Neural cell (in vitro differentiated cells): ENCODE results near the gene CLPSL2.

Experiments used
- EZH2 ChIP-seq: fragments of 200-600, 300-800 bp; shearing (Covaris generic), sonication (generic); IDR thresholded peaks from 2 replicates; pipeline ENCODE4 v1.6.1; 2014; ENCODE audit warnings: antibody characterized with exemption, low read length, borderline replicate concordance, mild to moderate bottlenecking; ENCODE audit not compliant: insufficient read depth, poor library complexity, severe bottlenecking
- POLR2AphosphoS5 ChIP-seq: IDR thresholded peaks from 2 replicates; pipeline ENCODE4 v1.6.1; 2012
- RAD21 ChIP-seq: fragments of 450-650 bp; conservative IDR thresholded peaks from 2 replicates; pipeline ENCODE4 v1.6.1; 2014; ENCODE audit warnings: antibody characterized with exemption, mild to moderate bottlenecking, moderate library complexity
- TAF1 ChIP-seq: IDR thresholded peaks from 2 replicates; pipeline ENCODE4 v1.6.1; 2012; ENCODE audit warnings: low read depth
- TF ChIP-seq, protein P1 (sequence below): fragments of 450-650 bp; IDR thresholded peaks from 2 replicates; pipeline ENCODE4 v1.5.1; 2014; ENCODE audit warnings: antibody characterized with exemption, mild to moderate bottlenecking, moderate library complexity; ENCODE audit not compliant: poor library complexity, severe bottlenecking
- TF ChIP-seq, protein P2 (sequence below): IDR thresholded peaks from 2 replicates; pipeline ENCODE4 v1.6.1; 2012; ENCODE audit warnings: borderline replicate concordance

DNA sequence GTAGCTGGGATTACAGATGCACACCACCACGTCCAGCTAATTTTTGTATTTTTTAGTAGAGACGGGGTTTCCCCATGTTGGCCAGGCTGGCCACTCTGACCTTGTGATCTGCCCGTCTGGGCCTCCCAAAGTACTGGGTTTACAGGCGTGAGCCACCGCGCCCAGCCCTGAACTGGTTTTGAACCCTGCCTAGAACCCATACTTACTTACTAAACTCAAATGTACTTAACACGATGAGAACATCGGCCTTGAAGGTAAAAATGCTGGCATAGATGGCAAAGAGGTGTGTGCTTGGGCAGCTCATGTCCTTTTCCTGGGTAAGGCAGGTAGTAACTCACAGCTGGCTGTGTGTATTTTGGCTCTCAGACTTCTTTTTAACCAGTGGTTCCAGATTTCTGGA lies 42.8 kb upstream of the CLPSL2 start:
- TF ChIP-seq EZH2 (no peak), POLR2AphosphoS5 (no peak), RAD21 (no peak), TAF1 (no peak)
- TF ChIP-seq, protein P1, sequence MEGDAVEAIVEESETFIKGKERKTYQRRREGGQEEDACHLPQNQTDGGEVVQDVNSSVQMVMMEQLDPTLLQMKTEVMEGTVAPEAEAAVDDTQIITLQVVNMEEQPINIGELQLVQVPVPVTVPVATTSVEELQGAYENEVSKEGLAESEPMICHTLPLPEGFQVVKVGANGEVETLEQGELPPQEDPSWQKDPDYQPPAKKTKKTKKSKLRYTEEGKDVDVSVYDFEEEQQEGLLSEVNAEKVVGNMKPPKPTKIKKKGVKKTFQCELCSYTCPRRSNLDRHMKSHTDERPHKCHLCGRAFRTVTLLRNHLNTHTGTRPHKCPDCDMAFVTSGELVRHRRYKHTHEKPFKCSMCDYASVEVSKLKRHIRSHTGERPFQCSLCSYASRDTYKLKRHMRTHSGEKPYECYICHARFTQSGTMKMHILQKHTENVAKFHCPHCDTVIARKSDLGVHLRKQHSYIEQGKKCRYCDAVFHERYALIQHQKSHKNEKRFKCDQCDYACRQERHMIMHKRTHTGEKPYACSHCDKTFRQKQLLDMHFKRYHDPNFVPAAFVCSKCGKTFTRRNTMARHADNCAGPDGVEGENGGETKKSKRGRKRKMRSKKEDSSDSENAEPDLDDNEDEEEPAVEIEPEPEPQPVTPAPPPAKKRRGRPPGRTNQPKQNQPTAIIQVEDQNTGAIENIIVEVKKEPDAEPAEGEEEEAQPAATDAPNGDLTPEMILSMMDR = no peak
- TF ChIP-seq, protein P2, sequence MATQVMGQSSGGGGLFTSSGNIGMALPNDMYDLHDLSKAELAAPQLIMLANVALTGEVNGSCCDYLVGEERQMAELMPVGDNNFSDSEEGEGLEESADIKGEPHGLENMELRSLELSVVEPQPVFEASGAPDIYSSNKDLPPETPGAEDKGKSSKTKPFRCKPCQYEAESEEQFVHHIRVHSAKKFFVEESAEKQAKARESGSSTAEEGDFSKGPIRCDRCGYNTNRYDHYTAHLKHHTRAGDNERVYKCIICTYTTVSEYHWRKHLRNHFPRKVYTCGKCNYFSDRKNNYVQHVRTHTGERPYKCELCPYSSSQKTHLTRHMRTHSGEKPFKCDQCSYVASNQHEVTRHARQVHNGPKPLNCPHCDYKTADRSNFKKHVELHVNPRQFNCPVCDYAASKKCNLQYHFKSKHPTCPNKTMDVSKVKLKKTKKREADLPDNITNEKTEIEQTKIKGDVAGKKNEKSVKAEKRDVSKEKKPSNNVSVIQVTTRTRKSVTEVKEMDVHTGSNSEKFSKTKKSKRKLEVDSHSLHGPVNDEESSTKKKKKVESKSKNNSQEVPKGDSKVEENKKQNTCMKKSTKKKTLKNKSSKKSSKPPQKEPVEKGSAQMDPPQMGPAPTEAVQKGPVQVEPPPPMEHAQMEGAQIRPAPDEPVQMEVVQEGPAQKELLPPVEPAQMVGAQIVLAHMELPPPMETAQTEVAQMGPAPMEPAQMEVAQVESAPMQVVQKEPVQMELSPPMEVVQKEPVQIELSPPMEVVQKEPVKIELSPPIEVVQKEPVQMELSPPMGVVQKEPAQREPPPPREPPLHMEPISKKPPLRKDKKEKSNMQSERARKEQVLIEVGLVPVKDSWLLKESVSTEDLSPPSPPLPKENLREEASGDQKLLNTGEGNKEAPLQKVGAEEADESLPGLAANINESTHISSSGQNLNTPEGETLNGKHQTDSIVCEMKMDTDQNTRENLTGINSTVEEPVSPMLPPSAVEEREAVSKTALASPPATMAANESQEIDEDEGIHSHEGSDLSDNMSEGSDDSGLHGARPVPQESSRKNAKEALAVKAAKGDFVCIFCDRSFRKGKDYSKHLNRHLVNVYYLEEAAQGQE = no peak
